BLaER1 (cell line): ENCODE results near the gene ABCB11.

Experiments used
- H3K27ac ChIP-seq: shearing (Covaris generic); formaldehyde crosslinking; 2 replicates; pipeline ENCODE4 v1.8.1; 2022
- H3K27me3 ChIP-seq: shearing (Covaris generic); formaldehyde crosslinking; 2 replicates; pipeline ENCODE4 v1.8.1; 2022
- H3K36me3 ChIP-seq: shearing (Covaris generic); formaldehyde crosslinking; 2 replicates; pipeline ENCODE4 v1.8.1; 2022
- H3K4me1 ChIP-seq: shearing (Covaris generic); formaldehyde crosslinking; 2 replicates; pipeline ENCODE4 v1.8.1; 2022
- H3K4me2 ChIP-seq: shearing (Covaris generic); formaldehyde crosslinking; 2 replicates; pipeline ENCODE4 v1.8.1; 2022
- H3K4me3 ChIP-seq: shearing (Covaris generic); formaldehyde crosslinking; 2 replicates; pipeline ENCODE4 v1.8.1; 2022
- H3K9ac ChIP-seq: shearing (Covaris generic); formaldehyde crosslinking; 2 replicates; pipeline ENCODE4 v1.8.1; 2022
- H3K9me3 ChIP-seq: shearing (Covaris generic); formaldehyde crosslinking; 2 replicates; pipeline ENCODE4 v1.8.1; 2022
- H4K20me1 ChIP-seq: shearing (Covaris generic); formaldehyde crosslinking; 2 replicates; pipeline ENCODE4 v1.8.1; 2022
- Cebpa-rat ChIP-seq: shearing (Covaris generic); IDR thresholded peaks from 2 replicates; pipeline ENCODE4 v1.8.1; 2022

ABCB11 gene

GRCh38 chr2:169046440-169047151, 15.5 kb upstream of the ABCB11 start:
- Histone ChIP-seq H3K27me3 (no peaks in the 10 kb centered on the region), H3K9me3 (peaks cover 43% of the 10 kb centered on the region), H4K20me1 (no peaks in the 10 kb centered on the region), H3K4me2 (no peak overlapping the region), H3K4me3 (no peak overlapping the region), H3K4me1 (peaks cover under 1% of the 10 kb centered on the region; the same call in 1 of the 2 replicates), H3K36me3 (no peaks in the 10 kb centered on the region), H3K9ac (no peak overlapping the region), H3K27ac (no peak overlapping the region)
- no peak for TF ChIP-seq Cebpa-rat

- Histone ChIP-seq H3K4me2 (no peak overlapping the region), H3K4me3 (no peak overlapping the region), H3K27ac (no peak overlapping the region), H3K9ac (no peak overlapping the region), H3K4me1 (peaks cover 22% of the 10 kb centered on the region), H3K9me3 (peaks cover 43% of the 10 kb centered on the region), H3K36me3 (no peaks in the 10 kb centered on the region), H3K27me3 (no peaks in the 10 kb centered on the region), H4K20me1 (no peaks in the 10 kb centered on the region)
- TF ChIP-seq Cebpa-rat, result no peak
Measured at GRCh38 chr2:169042856-169043255, 11.7 kb upstream of the ABCB11 start.

- Histone ChIP-seq H4K20me1 (no peaks in the 10 kb centered on the region), H3K4me1 (peaks cover 22% of the 10 kb centered on the region), H3K27me3 (no peaks in the 10 kb centered on the region), H3K36me3 (no peaks in the 10 kb centered on the region), H3K4me3 (no peak overlapping the region), H3K27ac (no peak overlapping the region), H3K9ac (no peak overlapping the region), H3K9me3 (peaks cover 41% of the 10 kb centered on the region), H3K4me2 (peak overlapping the region; percentile 27)
- TF ChIP-seq Cebpa-rat, result no peak
Measured at GRCh38 chr2:169041594-169041993, 10.5 kb upstream of the ABCB11 start.

- Histone ChIP-seq H3K4me3 (no peak overlapping the region), H3K9me3 (peaks cover 30% of the 10 kb centered on the region), H4K20me1 (no peaks in the 10 kb centered on the region), H3K4me2 (no peak overlapping the region; the same call in 1 of the 2 replicates), H3K36me3 (no peaks in the 10 kb centered on the region), H3K9ac (no peak overlapping the region), H3K4me1 (peaks cover 22% of the 10 kb centered on the region), H3K27ac (no peak overlapping the region), H3K27me3 (no peaks in the 10 kb centered on the region)
- TF ChIP-seq Cebpa-rat, result no peak
Measured at GRCh38 chr2:169039702-169040101, 8.6 kb upstream of the ABCB11 start.

- H3K4me1 ChIP-seq, result peaks cover 22% of the 10 kb centered on the region
- no peaks in the 10 kb centered on the region for H3K36me3 ChIP-seq
- peaks cover 16% of the 10 kb centered on the region for H3K9me3 ChIP-seq
- no peak overlapping the region for H3K27ac ChIP-seq
- H3K9ac ChIP-seq, result no peak overlapping the region
- H4K20me1 ChIP-seq, result no peaks in the 10 kb centered on the region
- no peak overlapping the region for H3K4me2 ChIP-seq
- H3K4me3 ChIP-seq, result no peak overlapping the region
- no peaks in the 10 kb centered on the region for H3K27me3 ChIP-seq
- TF ChIP-seq Cebpa-rat, result no peak
Measured at GRCh38 chr2:169038338-169038757, 7.2 kb upstream of the ABCB11 start.

GRCh38 chr2:169036736-169037440, 5.8 kb upstream of the ABCB11 start:
- Histone ChIP-seq H3K4me3 (no peak overlapping the region), H3K36me3 (no peaks in the 10 kb centered on the region), H4K20me1 (no peaks in the 10 kb centered on the region), H3K4me1 (peaks cover 22% of the 10 kb centered on the region), H3K27me3 (no peaks in the 10 kb centered on the region), H3K9me3 (peaks cover 2% of the 10 kb centered on the region; the same call in 1 of the 2 replicates), H3K9ac (no peak overlapping the region), H3K4me2 (no peak overlapping the region), H3K27ac (no peak overlapping the region)
- TF ChIP-seq Cebpa-rat, result no peak

GRCh38 chr2:169035887-169036286, 4.8 kb upstream of the ABCB11 start:
- H3K4me1 ChIP-seq, result peaks cover 14% of the 10 kb centered on the region
- H3K9ac ChIP-seq, result no peak overlapping the region
- no peak overlapping the region for H3K27ac ChIP-seq
- H3K27me3 ChIP-seq, result no peaks in the 10 kb centered on the region
- no peaks in the 10 kb centered on the region for H4K20me1 ChIP-seq
- no peaks in the 10 kb centered on the region for H3K9me3 ChIP-seq
- no peak overlapping the region for H3K4me2 ChIP-seq
- H3K4me3 ChIP-seq, result no peak overlapping the region
- no peak for TF ChIP-seq Cebpa-rat
- no peaks in the 10 kb centered on the region for H3K36me3 ChIP-seq

GRCh38 chr2:169034984-169035544, 3.9 kb upstream of the ABCB11 start:
- Histone ChIP-seq H3K27ac (no peak overlapping the region), H3K4me2 (no peak overlapping the region), H3K4me1 (peaks cover 7% of the 10 kb centered on the region; the same call in 1 of the 2 replicates), H3K9ac (no peak overlapping the region), H4K20me1 (no peaks in the 10 kb centered on the region), H3K9me3 (no peaks in the 10 kb centered on the region), H3K36me3 (no peaks in the 10 kb centered on the region), H3K4me3 (no peak overlapping the region), H3K27me3 (no peaks in the 10 kb centered on the region)
- no peak for TF ChIP-seq Cebpa-rat

GRCh38 chr2:169034256-169034655, 3.1 kb upstream of the ABCB11 start:
- no peak overlapping the region for H3K4me3 ChIP-seq
- no peaks in the 10 kb centered on the region for H3K9me3 ChIP-seq
- no peaks in the 10 kb centered on the region for H3K4me1 ChIP-seq
- no peak overlapping the region for H3K4me2 ChIP-seq
- no peaks in the 10 kb centered on the region for H3K36me3 ChIP-seq
- TF ChIP-seq Cebpa-rat, result no peak
- H3K27me3 ChIP-seq, result no peaks in the 10 kb centered on the region
- no peak overlapping the region for H3K27ac ChIP-seq
- no peaks in the 10 kb centered on the region for H4K20me1 ChIP-seq
- no peak overlapping the region for H3K9ac ChIP-seq

- H3K4me2 ChIP-seq, result no peak overlapping the region
- no peak overlapping the region for H3K4me3 ChIP-seq
- H4K20me1 ChIP-seq, result no peaks in the 10 kb centered on the region
- no peak overlapping the region for H3K27ac ChIP-seq
- H3K27me3 ChIP-seq, result no peaks in the 10 kb centered on the region
- no peaks in the 10 kb centered on the region for H3K9me3 ChIP-seq
- no peak overlapping the region for H3K9ac ChIP-seq
- no peak for TF ChIP-seq Cebpa-rat
- no peaks in the 10 kb centered on the region for H3K4me1 ChIP-seq
- H3K36me3 ChIP-seq, result no peaks in the 10 kb centered on the region
Measured at GRCh38 chr2:169029341-169029740, 1.8 kb downstream of the ABCB11 start.
